ENCODE measurements around the gene LOXL4.
"Not testable (repeated sequence)": the region's sequence is repeated elsewhere in the genome, so short reads cannot be mapped to it uniquely, and the experiment has no call there.

GRCh38 chr10:98227713-98228112, 40.3 kb downstream of the LOXL4 start:
- TF ChIP-seq POLR2AphosphoS5 (IDR thresholded peaks at IDR 0.05; ENCODE audit: low read depth, low read length); TAF1 (IDR thresholded peaks at IDR 0.05; ENCODE audit: borderline replicate concordance, low read depth, low read length): not testable (repeated sequence)

All from GM12892 (cell line).